ENCODE measurements around the gene TCF25.

Gene TCF25

DNA sequence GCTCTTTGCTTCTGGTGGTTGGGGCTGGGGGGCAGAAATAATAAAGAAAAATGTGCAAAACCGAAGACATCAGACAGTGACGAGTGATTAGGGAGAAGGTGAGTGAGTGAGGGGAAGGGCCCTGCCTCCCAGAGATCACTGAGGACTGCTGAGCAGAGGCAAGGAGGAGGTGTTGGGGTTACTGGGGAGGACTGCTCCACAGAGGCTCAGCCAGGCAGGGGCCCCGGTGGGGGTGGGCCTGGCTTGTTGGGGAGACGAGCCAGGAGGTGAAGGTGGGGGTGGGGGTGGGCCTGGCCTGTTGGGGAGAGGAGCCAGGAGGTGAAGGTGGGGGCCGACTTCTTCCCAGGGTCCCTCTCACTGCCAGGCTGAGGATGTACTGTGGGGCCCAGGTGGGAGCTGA, 73.1 kb downstream of the TCF25 start:
- H3K4me3 ChIP-seq (ENCODE audit: low read depth in 1 of 2, low read length in 2 of 2), result no peak overlapping the region
- H3K9me3 ChIP-seq (ENCODE audit: low read length), result no peaks in the 10 kb centered on the region
- peaks cover 5% of the 10 kb centered on the region for H3K4me1 ChIP-seq (ENCODE audit: insufficient read depth, low read length)
- H3K36me3 ChIP-seq (ENCODE audit: insufficient read depth, low read length), result no peaks in the 10 kb centered on the region
- H3K27ac ChIP-seq (ENCODE audit: low read depth, low read length), result no peak overlapping the region
- H3K9ac ChIP-seq (ENCODE audit: low read length), result no peak overlapping the region
- H3K27me3 ChIP-seq (ENCODE audit: control insufficient read depth in 1 of 2, insufficient read depth in 2 of 2, low read length in 2 of 2), result no peaks in the 10 kb centered on the region

DNA sequence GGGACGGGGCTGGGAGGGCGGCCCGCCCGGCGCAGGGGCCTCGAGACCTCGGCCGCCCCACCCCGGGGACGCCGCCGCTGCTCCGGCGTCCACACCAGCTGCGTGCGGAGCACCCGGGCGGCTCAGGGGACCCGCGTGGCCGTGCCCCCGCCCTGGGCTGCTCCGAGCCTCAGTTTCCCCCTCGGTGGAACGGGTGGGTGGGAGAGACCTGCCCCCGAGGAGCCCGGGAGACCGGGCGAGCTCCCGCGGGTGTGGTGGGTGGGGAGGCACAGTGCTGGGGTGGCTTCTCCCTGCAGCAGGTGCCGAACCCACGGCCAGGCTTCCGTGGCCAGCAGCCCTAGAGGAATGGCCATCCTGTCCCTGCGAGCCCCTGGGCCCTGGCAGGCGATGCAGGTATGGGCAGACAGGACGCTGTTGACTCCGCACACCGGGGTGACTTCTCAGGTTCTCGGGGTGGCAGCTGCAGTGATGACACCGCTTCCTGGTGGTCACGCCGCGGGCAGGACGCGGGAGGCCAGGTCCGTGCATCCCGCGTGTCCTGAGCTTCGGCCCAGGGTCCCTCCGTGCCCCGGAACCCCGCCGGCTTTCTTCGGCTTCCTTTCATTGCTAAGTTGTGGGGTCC, 75.8 kb downstream of the TCF25 start:
- H3K9ac ChIP-seq (ENCODE audit: low read length), result peak overlapping the region; percentile 57
- peak overlapping the region; percentile 45 to 53 for H3K4me3 ChIP-seq (ENCODE audit: low read depth in 1 of 2, low read length in 2 of 2)
- H3K36me3 ChIP-seq (ENCODE audit: insufficient read depth, low read length), result no peaks in the 10 kb centered on the region
- no peaks in the 10 kb centered on the region for H3K27me3 ChIP-seq (ENCODE audit: control insufficient read depth in 1 of 2, insufficient read depth in 2 of 2, low read length in 2 of 2)
- H3K9me3 ChIP-seq (ENCODE audit: low read length), result no peaks in the 10 kb centered on the region
- H3K27ac ChIP-seq (ENCODE audit: low read depth, low read length), result peak overlapping the region; percentile 14
- H3K4me1 ChIP-seq (ENCODE audit: insufficient read depth, low read length), result peaks cover 5% of the 10 kb centered on the region

DNA sequence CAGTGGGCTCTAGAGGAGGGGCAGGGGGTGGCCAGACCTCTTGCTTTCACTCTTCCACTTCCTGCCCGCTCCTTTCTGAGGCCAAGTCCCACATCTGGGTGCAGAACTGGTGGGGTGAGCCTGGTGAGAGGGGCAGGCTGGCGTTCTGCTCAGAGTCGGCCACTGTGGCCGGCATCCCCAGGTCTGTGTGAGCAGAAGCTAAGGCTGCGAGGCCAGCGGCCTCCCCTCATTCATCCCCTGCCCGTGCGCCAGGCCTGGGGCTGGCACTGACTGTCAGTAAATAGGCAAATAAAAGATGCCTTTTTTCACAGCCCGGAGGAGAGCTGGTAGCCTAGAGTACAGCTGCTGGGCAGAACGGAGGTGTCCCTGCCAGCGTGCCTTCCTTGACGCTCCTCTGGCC, 76.4 kb downstream of the TCF25 start:
- H3K9me3 ChIP-seq (ENCODE audit: low read length), result no peaks in the 10 kb centered on the region
- no peaks in the 10 kb centered on the region for H3K27me3 ChIP-seq (ENCODE audit: control insufficient read depth in 1 of 2, insufficient read depth in 2 of 2, low read length in 2 of 2)
- H3K9ac ChIP-seq (ENCODE audit: low read length), result no peak overlapping the region
- H3K4me1 ChIP-seq (ENCODE audit: insufficient read depth, low read length), result peaks cover 5% of the 10 kb centered on the region
- H3K27ac ChIP-seq (ENCODE audit: low read depth, low read length), result no peak overlapping the region
- H3K36me3 ChIP-seq (ENCODE audit: insufficient read depth, low read length), result no peaks in the 10 kb centered on the region
- peak overlapping the region in 1 of 2 donors; percentile 53 for H3K4me3 ChIP-seq (ENCODE audit: low read depth in 1 of 2, low read length in 2 of 2)

DNA sequence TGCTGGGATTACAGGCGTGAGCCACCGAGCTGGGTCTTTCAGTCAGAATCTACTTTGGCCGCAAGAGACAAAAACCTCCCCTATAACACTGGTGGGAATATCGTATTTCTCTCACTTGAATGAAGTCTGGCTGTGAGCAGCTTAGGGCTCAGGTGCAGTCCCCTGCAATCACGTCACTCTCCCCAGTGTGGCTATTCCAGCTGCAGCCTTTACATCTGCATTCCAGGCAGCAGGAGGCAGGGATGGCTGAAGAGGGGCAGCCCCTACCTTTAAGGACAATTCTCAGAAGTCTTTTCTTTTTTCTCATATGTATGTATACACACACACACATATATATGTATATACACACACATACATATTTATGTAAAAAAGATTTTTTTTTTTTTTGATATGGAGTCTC, 78.1 kb downstream of the TCF25 start:
- Histone ChIP-seq H3K9me3 (ENCODE audit: low read length) (no peaks in the 10 kb centered on the region), H3K9ac (ENCODE audit: low read length) (no peak overlapping the region), H3K4me3 (ENCODE audit: low read depth in 1 of 2, low read length in 2 of 2) (no peak overlapping the region), H3K27me3 (ENCODE audit: control insufficient read depth in 1 of 2, insufficient read depth in 2 of 2, low read length in 2 of 2) (no peaks in the 10 kb centered on the region), H3K27ac (ENCODE audit: low read depth, low read length) (no peak overlapping the region), H3K4me1 (ENCODE audit: insufficient read depth, low read length) (peaks cover 5% of the 10 kb centered on the region), H3K36me3 (ENCODE audit: insufficient read depth, low read length) (no peaks in the 10 kb centered on the region)

DNA sequence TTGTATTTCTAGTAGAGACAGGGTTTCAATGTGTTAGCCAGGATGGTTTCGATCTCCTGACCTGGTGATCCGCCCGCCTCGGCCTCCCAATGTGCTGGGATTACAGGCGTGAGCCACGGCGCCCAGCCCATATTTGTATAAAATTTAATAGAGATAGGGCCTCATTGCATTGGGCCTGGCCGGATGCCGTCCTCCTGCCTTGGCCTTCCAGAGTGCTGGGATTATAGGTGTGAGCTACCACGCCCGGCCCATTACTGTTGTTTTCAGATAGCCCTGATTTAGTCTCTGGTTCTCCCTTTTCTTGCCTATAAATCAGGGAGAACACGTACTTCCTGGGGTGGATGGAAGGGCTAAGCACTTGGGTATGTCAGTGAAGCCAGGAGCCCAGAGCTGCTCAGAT, 78.7 kb downstream of the TCF25 start:
- Histone ChIP-seq H3K36me3 (ENCODE audit: insufficient read depth, low read length) (no peaks in the 10 kb centered on the region), H3K4me1 (ENCODE audit: insufficient read depth, low read length) (peaks cover 5% of the 10 kb centered on the region), H3K27me3 (ENCODE audit: control insufficient read depth in 1 of 2, insufficient read depth in 2 of 2, low read length in 2 of 2) (no peaks in the 10 kb centered on the region), H3K27ac (ENCODE audit: low read depth, low read length) (no peak overlapping the region), H3K4me3 (ENCODE audit: low read depth in 1 of 2, low read length in 2 of 2) (no peak overlapping the region), H3K9ac (ENCODE audit: low read length) (no peak overlapping the region), H3K9me3 (ENCODE audit: low read length) (no peaks in the 10 kb centered on the region)

DNA sequence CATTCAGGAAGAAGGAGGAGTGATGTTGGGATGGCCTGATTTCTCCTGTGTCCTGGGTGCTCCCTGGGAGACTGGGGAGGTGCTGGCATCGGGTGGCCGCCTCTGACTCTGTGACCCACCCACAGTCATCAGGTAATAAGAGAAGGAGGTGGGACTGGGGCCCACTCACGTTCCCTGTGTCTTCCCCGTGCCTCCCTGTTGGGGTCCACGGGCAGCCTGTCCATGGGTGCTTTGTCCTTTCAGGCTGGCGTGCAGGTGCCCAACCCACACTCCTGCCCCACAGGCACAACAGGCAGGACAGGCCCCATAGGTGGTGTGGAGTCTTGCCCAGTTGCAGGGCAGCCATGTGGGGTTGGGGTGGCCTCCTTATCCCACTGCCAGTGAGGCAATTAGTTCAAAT, 79.2 kb downstream of the TCF25 start:
- Histone ChIP-seq H3K9ac (ENCODE audit: low read length) (no peak overlapping the region), H3K36me3 (ENCODE audit: insufficient read depth, low read length) (no peaks in the 10 kb centered on the region), H3K27ac (ENCODE audit: low read depth, low read length) (no peak overlapping the region)

DNA sequence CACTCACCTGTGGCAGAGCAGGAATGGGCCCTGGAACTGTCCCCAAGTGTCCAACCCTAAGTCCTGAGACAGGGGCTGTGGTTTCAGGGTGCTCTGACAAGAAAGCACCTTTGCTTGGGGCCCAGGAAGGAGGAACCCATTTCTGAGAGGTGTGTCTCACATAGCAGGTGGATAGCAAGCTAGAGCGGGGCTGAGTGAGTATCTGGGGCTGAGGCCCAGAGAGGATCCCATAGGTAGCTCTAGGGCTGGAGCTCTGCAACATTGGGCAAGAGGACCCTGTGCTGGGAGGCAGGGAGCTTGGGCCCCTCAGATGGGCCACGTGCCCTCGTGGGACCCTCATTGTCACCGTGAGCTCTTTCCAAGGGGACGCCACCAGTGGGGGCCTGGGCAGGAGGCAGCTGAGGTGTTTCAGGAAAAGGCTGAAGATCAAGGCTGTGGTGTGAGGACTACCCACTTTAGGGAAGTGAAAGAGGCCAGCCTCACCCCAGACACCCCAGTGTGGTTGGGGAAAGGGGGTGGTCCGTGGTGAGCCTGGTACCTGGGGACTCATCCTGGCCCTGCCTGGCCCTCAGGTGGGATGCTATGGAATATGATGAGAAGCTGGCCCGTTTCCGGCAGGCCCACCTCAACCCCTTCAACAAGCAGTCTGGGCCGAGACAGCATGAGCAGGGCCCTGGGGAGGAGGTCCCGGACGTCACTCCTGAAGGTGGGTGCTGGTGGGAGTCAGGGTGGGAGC, 80.4 kb downstream of the TCF25 start:
- Histone ChIP-seq H3K27me3 (ENCODE audit: control insufficient read depth in 1 of 2, insufficient read depth in 2 of 2, low read length in 2 of 2) (no peaks in the 10 kb centered on the region), H3K4me1 (ENCODE audit: insufficient read depth, low read length) (peaks cover 5% of the 10 kb centered on the region), H3K4me3 (ENCODE audit: low read depth in 1 of 2, low read length in 2 of 2) (no peak overlapping the region), H3K9me3 (ENCODE audit: low read length) (no peaks in the 10 kb centered on the region), H3K27ac (ENCODE audit: low read depth, low read length) (no peak overlapping the region), H3K9ac (ENCODE audit: low read length) (no peak overlapping the region), H3K36me3 (ENCODE audit: insufficient read depth, low read length) (peaks cover 8% of the 10 kb centered on the region)

More for the DNA sequence above, 79.2 kb downstream of the TCF25 start:
- H3K4me1 ChIP-seq (ENCODE audit: insufficient read depth, low read length), result peaks cover 5% of the 10 kb centered on the region
- H3K9me3 ChIP-seq (ENCODE audit: low read length), result no peaks in the 10 kb centered on the region
- H3K27me3 ChIP-seq (ENCODE audit: control insufficient read depth in 1 of 2, insufficient read depth in 2 of 2, low read length in 2 of 2), result no peaks in the 10 kb centered on the region
- H3K4me3 ChIP-seq (ENCODE audit: low read depth in 1 of 2, low read length in 2 of 2), result no peak overlapping the region

DNA sequence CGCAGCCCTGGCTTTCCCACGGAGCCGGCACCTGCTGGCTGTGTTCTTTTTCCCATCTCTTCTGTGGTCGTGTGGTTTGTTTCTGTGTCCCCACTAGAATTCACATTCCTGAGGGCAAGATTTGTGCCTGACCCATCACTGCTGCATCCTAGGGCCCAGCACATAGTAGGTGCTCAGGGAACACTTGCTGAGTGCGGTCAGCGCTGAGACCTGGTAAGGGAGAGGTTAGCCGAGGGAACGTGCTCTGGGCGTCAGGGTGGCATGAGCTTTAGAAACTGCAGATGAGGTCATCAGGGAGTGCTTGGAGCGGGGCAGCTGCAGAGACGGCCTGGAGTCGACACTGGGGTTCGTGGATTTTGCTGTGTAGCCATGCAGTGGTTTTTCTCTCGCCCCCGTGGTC, 81.1 kb downstream of the TCF25 start:
- Histone ChIP-seq H3K4me1 (ENCODE audit: insufficient read depth, low read length) (peaks cover 3% of the 10 kb centered on the region), H3K9ac (ENCODE audit: low read length) (no peak overlapping the region), H3K27ac (ENCODE audit: low read depth, low read length) (no peak overlapping the region), H3K27me3 (ENCODE audit: control insufficient read depth in 1 of 2, insufficient read depth in 2 of 2, low read length in 2 of 2) (no peaks in the 10 kb centered on the region), H3K36me3 (ENCODE audit: insufficient read depth, low read length) (peaks cover 13% of the 10 kb centered on the region), H3K4me3 (ENCODE audit: low read depth in 1 of 2, low read length in 2 of 2) (no peak overlapping the region), H3K9me3 (ENCODE audit: low read length) (no peaks in the 10 kb centered on the region)

DNA sequence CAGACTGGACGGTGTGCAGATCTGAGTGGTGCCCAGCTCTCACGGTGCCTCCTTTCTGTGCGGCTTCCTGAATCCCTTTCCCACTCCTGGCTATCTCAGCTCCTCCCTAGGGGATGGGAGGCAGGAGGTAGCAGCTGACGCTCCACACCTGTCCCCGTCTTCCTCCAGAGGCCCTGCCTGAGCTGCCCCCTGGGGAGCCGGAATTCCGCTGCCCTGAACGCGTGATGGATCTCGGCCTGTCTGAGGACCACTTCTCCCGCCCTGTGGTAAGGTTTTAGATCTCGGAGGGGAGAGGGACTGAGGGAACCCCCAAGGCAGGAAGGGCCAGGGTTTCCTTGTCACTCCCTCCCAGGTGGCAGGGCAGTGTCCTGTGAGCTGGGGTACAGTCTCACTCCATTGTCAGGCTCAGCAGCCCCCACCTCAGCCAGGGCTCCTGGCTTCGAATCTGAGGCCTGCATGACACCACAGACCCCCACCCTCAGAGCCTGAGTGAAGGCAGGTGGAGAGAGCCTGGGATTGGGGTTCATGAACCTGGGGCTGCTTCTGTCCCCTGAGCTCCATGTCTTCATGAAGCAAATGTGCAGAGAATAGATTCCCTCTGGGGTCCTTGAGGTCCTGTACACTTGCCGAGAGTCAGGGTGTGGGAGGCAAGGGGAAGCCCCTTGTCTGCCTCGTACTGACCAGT, 81.8 kb downstream of the TCF25 start:
- no peaks in the 10 kb centered on the region for H3K27me3 ChIP-seq (ENCODE audit: control insufficient read depth in 1 of 2, insufficient read depth in 2 of 2, low read length in 2 of 2)
- H3K4me3 ChIP-seq (ENCODE audit: low read depth in 1 of 2, low read length in 2 of 2), result no peak overlapping the region
- H3K27ac ChIP-seq (ENCODE audit: low read depth, low read length), result no peak overlapping the region
- H3K9me3 ChIP-seq (ENCODE audit: low read length), result no peaks in the 10 kb centered on the region
- H3K36me3 ChIP-seq (ENCODE audit: insufficient read depth, low read length), result peaks cover 13% of the 10 kb centered on the region
- no peaks in the 10 kb centered on the region for H3K4me1 ChIP-seq (ENCODE audit: insufficient read depth, low read length)
- H3K9ac ChIP-seq (ENCODE audit: low read length), result no peak overlapping the region

DNA sequence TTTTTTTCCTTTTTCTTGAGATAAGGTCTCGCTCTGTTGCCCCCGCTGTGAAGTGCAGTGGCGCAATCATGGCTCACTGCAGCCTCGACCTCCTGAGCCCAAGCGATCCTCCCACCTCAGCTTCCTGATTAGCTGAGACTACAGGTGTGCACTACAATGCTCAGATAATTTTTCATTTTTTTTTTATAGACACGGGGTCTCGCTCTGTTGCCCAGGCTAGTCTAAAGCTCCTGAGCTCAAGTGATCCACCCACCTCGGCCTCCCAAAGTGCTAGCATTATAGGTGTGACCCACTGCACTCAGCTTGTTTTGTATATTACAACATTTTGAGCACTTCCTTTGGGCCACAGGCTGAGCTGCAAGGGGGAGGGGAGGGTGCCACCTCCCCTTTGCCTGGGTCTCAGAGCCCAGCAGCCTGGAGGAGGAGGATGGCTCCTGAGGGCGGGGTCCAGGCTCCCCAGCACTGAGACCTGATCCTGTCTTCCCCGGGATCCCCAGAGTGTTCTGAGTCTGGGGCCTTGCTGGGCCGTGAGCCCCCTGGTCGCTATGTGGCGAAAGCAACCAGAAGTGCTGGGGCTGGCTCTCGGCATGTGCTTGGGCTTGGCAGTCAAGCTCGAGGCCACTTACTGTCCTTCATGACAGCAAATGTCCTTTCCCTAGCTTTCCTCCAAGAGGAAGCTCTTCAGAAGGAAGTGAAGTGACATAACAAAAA, 83.3 kb downstream of the TCF25 start:
- H3K4me3 ChIP-seq (ENCODE audit: low read depth in 1 of 2, low read length in 2 of 2), result no peak overlapping the region
- peaks cover 23% of the 10 kb centered on the region for H3K36me3 ChIP-seq (ENCODE audit: insufficient read depth, low read length)
- no peak overlapping the region for H3K9ac ChIP-seq (ENCODE audit: low read length)
- H3K9me3 ChIP-seq (ENCODE audit: low read length), result no peaks in the 10 kb centered on the region
- H3K4me1 ChIP-seq (ENCODE audit: insufficient read depth, low read length), result no peaks in the 10 kb centered on the region
- H3K27ac ChIP-seq (ENCODE audit: low read depth, low read length), result no peak overlapping the region
- H3K27me3 ChIP-seq (ENCODE audit: control insufficient read depth in 1 of 2, insufficient read depth in 2 of 2, low read length in 2 of 2), result no peaks in the 10 kb centered on the region

DNA sequence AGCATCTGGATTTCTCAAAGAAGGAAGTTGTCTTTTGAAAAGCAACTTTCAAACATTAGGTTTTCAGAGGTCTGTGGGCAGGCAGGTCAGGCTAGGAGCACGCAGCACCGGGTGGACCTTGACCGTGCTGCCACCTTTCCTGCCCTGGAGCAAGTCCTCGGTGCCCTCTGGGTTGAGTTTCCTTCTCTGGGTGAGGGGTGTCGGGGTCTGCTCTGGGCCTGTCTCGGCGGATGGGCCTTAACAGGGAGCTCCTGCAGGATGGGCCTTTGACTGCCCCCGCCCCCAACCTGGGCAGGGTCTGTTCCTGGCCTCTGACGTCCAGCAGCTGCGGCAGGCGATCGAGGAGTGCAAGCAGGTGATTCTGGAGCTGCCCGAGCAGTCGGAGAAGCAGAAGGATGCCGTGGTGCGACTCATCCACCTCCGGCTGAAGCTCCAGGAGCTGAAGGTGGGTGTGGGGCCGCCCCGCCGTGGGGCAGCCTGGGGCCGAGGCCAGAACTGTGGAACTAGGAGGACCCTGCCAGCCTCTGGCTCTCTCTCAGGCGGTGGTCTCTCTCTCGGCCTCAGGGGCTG, 83.9 kb downstream of the TCF25 start:
- no peak overlapping the region for H3K27ac ChIP-seq (ENCODE audit: low read depth, low read length)
- no peaks in the 10 kb centered on the region for H3K27me3 ChIP-seq (ENCODE audit: control insufficient read depth in 1 of 2, insufficient read depth in 2 of 2, low read length in 2 of 2)
- H3K9ac ChIP-seq (ENCODE audit: low read length), result no peak overlapping the region
- H3K9me3 ChIP-seq (ENCODE audit: low read length), result no peaks in the 10 kb centered on the region
- peaks cover 23% of the 10 kb centered on the region for H3K36me3 ChIP-seq (ENCODE audit: insufficient read depth, low read length)
- H3K4me3 ChIP-seq (ENCODE audit: low read depth in 1 of 2, low read length in 2 of 2), result no peak overlapping the region
- no peaks in the 10 kb centered on the region for H3K4me1 ChIP-seq (ENCODE audit: insufficient read depth, low read length)

Measured in muscle layer of colon (tissue), 2 donors.